ENCODE measurements around the gene FHIP1B.

FHIP1B gene

GRCh38 chr11:6245536-6245935, 11.1 kb upstream of the FHIP1B start:
- intact Hi-C loops (cut with DNase I), result no loop called here
- DNase-seq, result no peak

GRCh38 chr11:6241316-6241715, 6.9 kb upstream of the FHIP1B start:
- no peak for DNase-seq
- intact Hi-C loops (cut with DNase I), result no loop called here

DNA sequence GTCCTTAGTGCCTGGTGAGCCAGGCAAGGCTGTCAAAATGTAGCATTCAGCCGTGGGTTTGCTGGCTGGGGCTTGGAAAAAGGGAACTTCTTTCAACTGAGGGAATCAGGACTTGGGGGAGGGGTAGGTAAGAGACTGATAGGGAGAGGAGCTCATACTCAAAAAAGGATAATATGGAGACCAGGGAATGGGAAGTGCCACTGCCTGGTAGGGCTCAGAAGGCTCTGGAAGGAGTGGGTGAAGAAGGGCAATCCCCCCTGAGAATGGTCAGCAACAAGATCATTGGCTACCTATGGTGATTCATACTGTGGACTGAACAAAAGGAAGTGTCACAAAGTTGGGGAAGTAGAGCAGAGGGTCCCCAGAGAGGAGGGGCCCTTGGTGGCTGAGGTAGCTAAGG, 6.3 kb upstream of the FHIP1B start:
- no peak for DNase-seq
- intact Hi-C loops (cut with DNase I), result no loop called here

DNA sequence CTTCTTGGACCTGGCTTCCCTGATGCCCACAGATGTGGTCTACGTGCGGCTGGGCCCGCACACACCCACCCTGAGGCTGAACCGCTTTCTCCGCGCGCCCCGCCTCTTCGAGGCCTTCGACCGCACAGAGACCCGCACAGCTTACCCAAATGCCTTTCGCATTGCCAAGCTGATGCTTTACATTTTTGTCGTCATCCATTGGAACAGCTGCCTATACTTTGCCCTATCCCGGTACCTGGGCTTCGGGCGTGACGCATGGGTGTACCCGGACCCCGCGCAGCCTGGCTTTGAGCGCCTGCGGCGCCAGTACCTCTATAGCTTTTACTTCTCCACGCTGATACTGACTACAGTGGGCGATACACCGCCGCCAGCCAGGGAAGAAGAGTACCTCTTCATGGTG, 5.7 kb upstream of the FHIP1B start:
- intact Hi-C loops (cut with DNase I), result no loop called here
- no peak for DNase-seq

GRCh38 chr11:6238902-6239301, 4.5 kb upstream of the FHIP1B start, which contains the start of gene CNGA4:
Gene CNGA4, plus strand, starts transcription at chr11:6239089. Its CDS starts 118 bp downstream, at chr11:6239207.
- no peak for DNase-seq
- intact Hi-C loops (cut with DNase I), result no loop called here

DNA sequence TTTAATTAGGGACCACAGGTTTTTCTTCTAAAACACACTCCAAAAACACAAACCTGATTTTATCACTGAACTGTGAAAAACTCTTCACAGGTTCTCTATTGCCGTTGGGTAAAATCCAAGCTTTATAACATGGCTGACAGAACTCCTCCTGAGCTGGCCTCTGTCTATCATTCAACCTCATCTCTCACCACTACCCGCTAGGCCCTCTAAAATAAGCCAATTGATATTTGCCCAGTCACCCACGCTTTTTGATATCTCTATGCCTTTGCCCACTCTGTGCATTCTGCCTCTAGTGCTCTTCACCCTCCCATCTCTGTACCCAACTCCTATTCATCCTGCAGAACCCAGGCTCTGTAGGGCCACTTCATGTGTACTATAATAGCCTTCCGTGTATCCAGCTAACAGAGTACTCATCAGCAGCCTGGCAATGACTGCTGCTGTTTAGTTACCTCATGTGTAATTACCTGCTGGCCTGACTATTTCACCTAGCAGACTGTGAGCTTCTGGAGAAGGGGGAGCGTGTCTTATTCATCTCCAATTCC, 3.4 kb upstream of the FHIP1B start:
- intact Hi-C loops (cut with DNase I), result no loop called here
- no peak for DNase-seq

- DNase-seq, result no peak
- intact Hi-C loops (cut with DNase I), result no loop called here
Measured at GRCh38 chr11:6237266-6237665, 2.8 kb upstream of the FHIP1B start.

GRCh38 chr11:6233984-6234386, 451 bp downstream of the FHIP1B start:
- peak in 3 of 42 donors; percentile 12 to 35 (median 24) for DNase-seq
- intact Hi-C loops (cut with DNase I), result no loop called here

DNA sequence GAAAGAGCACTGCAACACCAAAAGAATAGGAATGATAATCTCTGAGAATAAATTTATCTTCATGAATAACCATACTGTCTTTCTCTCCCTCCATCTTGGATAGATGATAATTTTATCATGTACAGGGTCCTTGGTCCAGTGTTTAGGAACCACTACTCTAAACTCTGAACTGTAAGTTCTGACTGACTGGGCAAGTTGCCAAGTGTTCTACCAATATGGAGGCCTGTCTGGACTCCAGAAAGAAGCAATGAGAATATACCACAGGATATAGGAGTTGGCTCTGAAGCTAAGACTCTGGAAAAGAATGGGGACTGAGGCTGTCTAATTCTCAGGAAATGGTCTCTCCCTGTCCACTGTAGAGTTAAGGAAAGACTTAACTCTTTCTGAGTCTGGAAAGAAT, 1.5 kb downstream of the FHIP1B start:
- DNase-seq, result no peak
- intact Hi-C loops (cut with DNase I), result no loop called here

- intact Hi-C loops (cut with DNase I), result no loop called here
- peak in 1 of 42 donors; percentile 12 for DNase-seq
Measured at GRCh38 chr11:6229911-6230310, 4.5 kb downstream of the FHIP1B start.

GRCh38 chr11:6228520-6228919, 5.9 kb downstream of the FHIP1B start:
- peak in 1 of 42 donors; percentile 12 for DNase-seq
- intact Hi-C loops (cut with DNase I), result no loop called here

DNA sequence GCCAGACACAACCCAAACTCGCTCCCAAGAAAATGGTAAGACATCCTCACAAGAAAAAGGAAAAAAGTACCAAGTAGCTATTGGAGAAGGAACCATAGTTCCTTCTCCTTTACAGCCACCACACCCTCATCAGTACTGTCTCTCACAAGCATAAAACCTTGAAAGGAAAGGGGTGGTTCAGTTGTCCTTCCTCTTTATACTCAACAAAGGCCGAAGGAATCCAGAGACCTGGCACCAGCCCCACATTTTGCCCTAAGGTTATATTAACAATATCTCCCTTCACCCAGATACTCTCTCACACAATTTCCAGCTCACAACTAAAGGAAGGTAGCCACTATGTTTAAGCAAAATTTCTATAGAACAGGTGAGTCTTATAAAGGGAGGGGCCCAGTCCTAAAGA, 8.5 kb downstream of the FHIP1B start:
- intact Hi-C loops (cut with DNase I), result no loop called here
- DNase-seq, result peak in 1 of 42 donors; percentile 33

DNA sequence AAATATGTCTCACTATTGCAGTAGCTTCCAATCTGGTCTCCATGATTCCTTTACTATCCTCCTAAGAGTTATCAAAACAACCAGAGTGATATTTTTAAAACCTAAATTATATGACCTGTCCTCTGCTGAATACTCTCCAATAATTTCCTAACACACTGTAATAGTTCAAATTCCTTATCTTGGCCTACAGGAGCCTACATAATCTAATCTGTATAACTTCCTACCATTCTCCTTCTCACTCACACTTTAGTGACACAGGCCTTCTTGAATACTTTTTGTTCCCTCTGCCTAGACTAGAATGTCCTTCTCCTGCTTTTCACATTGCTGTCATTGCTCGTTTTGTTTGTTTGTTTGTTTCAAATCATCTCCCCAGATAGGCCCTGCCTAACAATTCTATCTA, 9.4 kb downstream of the FHIP1B start:
- no peak for DNase-seq
- intact Hi-C loops (cut with DNase I), result no loop called here

GRCh38 chr11:6224421-6224820, 10.0 kb downstream of the FHIP1B start:
- intact Hi-C loops (cut with DNase I), result no loop called here
- peak in 1 of 42 donors; percentile 25 for DNase-seq

- intact Hi-C loops (cut with DNase I), result no loop called here
- DNase-seq, result peak in 1 of 42 donors; percentile 29
Measured at GRCh38 chr11:6223854-6224253, 10.6 kb downstream of the FHIP1B start.

- peak in 11 of 42 donors; percentile 25 to 63 (median 34) for DNase-seq
- intact Hi-C loops (cut with DNase I), result no loop called here
Measured at GRCh38 chr11:6219359-6219758, 15.1 kb downstream of the FHIP1B start.

DNA sequence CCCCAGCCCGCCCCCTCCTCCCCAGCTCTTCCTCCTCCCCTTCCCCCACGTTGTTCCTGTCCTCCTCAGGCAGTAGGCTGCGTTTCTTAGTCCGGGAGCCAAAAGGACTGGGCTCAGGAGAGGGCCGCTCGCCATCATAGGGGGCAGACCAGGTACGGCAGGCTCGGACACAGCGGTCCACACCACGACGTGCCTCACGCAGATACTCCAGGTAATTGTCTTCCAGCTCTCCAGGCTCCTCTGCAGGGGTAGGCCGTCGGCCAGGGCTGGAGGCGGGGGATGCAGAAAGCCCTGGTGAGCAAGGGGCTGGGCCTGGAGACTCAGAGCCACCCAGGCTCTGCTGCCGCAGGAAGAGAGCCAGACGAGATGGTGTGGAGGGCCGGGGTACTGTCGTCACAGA, 16.7 kb downstream of the FHIP1B start:
- DNase-seq, result peak in 1 of 42 donors; percentile 9
- intact Hi-C loops (cut with DNase I), result no loop called here

DNA sequence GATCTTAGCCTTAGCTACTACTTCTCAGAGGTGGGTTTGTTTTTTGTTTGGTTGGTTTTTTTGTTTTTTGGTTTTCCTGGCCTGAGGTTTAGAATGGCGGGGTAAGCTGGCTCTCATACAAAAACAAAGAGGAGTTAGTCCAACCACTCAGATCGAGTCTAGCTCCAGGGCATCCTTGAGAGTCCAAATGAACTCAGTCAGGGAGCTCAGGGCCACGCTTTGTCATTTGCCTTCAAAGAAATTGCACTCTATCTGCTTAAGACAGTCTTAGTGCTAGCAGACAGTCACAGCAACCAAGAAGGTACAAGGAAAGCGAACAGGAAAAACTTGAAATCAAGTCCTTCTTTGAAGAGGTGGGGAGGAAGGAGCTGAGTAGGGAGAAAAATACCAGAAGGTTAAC, 17.9 kb downstream of the FHIP1B start:
- intact Hi-C loops (cut with DNase I), result no loop called here
- no peak for DNase-seq

DNA sequence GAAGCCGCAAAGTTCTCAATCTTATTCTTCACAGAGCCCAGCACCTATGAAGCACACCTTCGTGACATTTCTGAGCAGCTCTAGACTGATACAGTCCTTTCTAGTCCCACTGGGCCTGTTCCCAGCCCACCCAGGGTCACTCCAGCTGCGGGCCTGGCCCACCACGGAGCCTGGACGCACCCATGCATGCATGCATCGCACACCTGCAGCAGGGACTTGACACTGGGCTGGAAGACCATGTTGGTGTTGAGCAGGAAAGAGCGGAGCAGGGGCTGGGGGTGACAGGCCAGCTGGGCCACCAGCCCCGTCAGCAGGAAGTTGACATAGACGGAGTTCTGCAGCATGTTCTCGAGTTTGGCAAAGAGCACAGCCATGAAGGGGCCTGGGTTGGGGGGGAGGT, 19.9 kb downstream of the FHIP1B start:
- DNase-seq, result peak in 1 of 42 donors; percentile 24
- intact Hi-C loops (cut with DNase I), result no loop called here

- peak in 1 of 42 donors; percentile 26 for DNase-seq
Measured at GRCh38 chr11:6210274-6210955, 24.0 kb downstream of the FHIP1B start.

GRCh38 chr11:6209801-6210200, 24.6 kb downstream of the FHIP1B start:
- DNase-seq, result peak in 1 of 42 donors; percentile 26
- intact Hi-C loops (cut with DNase I), result no loop called here

More at GRCh38 chr11:6210274-6210955, 24.0 kb downstream of the FHIP1B start:
- intact Hi-C loops (cut with DNase I), result no loop called here
